Lower leg skin (tissue), 3 donors: Measurements from ENCODE around the gene GRAP.
"Not testable (repeated sequence)": the region's sequence is repeated elsewhere in the genome, so short reads cannot be mapped to it uniquely, and the experiment has no call there.

Source experiments
- CTCF ChIP-seq, 3 donors: fragments of 450-650 bp; IDR thresholded peaks; one replicate each; pipeline ENCODE4 v1.5.1; 2016; ENCODE audit warnings: antibody characterized with exemption in 3 of 3, mild to moderate bottlenecking in 3 of 3, moderate library complexity in 2 of 3
- POLR2A ChIP-seq, 2 donors: fragments of 450-650 bp; IDR thresholded peaks; one replicate each; pipeline ENCODE4 v1.6.1; 2016 to 2017; ENCODE audit warnings: antibody characterized with exemption in 2 of 2, mild to moderate bottlenecking in 1 of 2, moderate library complexity in 1 of 2

GRCh38 chr17:19038007-19038406 is 8.8 kb downstream of the GRAP start:
- not testable (repeated sequence) for TF ChIP-seq CTCF, POLR2A (IDR thresholded peaks at IDR 0.05)
